ENCODE measurements around the gene HID1.
A peak's percentile ranks its signal among the peaks of the same experiment; 100 is the strongest.
"Not testable (repeated sequence)": the region's sequence is repeated elsewhere in the genome, so short reads cannot be mapped to it uniquely, and the experiment has no call there.

Gene HID1

DNA sequence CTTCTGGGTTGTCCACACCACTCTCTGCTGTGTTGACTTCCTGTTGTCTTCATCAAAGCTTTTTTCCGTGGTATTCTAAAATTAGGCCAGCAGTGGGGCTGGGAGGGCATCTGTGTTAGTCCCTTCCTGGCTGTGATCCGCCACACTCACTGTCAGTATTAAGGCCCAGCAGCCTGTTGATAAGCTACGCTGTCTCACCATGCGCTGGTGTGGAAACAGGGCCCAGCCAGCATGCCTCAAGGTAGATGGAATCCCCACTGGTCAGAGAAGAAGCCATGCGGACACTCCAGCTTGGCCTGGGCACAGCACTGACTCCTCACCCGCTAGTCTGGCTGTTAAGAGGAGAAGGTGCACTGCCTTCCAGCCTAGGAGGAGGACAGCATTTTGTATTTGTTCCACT is 26.2 kb upstream of the HID1 start:
- peaks cover 22% of the 10 kb centered on the region for H3K36me3 ChIP-seq (ENCODE audit: control insufficient read depth, insufficient read depth, low read length)
- H3K4me3 ChIP-seq (ENCODE audit: low read length): no peak overlapping the region
- no peaks in the 10 kb centered on the region for H3K4me1 ChIP-seq (ENCODE audit: control insufficient read depth, insufficient read depth, low read length)
- H3K27ac ChIP-seq (ENCODE audit: low read length): no peak overlapping the region
- no peaks in the 10 kb centered on the region for H3K9me3 ChIP-seq (ENCODE audit: control insufficient read depth, insufficient read depth, low read length)
- WGBS (ENCODE audit: insufficient coverage, insufficient read length): no CpG with 5 or more reads among the region's 6 CpGs
- H3K27me3 ChIP-seq (ENCODE audit: control insufficient read depth, insufficient read depth, low read length): no peaks in the 10 kb centered on the region; the same call in 1 of the 2 replicates
- DNase-seq (ENCODE audit: low read depth, low spot score): no peak

DNA sequence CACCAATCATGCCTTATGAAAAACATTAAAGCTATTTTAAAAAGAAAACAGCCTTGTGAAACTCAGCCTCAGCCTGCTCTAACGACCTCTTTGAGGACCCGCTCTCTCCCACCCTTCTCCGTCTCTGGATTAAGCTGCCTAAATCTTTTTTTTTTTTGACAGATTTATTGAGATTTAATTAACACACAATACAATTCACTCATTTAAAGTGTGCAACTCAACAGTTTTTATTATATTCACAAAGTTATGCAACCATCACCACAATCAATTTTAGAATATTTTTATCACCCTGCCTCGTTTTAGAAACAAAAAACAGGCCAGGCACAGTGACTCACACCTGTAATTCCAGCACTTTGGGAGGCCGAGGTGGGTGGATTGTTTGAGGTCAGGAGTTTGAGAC is 23.3 kb upstream of the HID1 start:
- no peaks in the 10 kb centered on the region for H3K9me3 ChIP-seq (ENCODE audit: control insufficient read depth, insufficient read depth, low read length)
- no peaks in the 10 kb centered on the region; the same call in 1 of the 2 replicates for H3K27me3 ChIP-seq (ENCODE audit: control insufficient read depth, insufficient read depth, low read length)
- no CpG with 5 or more reads among the region's 5 CpGs for WGBS (ENCODE audit: insufficient coverage, insufficient read length)
- peaks cover 4% of the 10 kb centered on the region; the same call in 1 of the 2 replicates for H3K36me3 ChIP-seq (ENCODE audit: control insufficient read depth, insufficient read depth, low read length)
- no peaks in the 10 kb centered on the region for H3K4me1 ChIP-seq (ENCODE audit: control insufficient read depth, insufficient read depth, low read length)
- H3K4me3 ChIP-seq (ENCODE audit: low read length): no peak overlapping the region
- no peak overlapping the region for H3K27ac ChIP-seq (ENCODE audit: low read length)
- no peak for DNase-seq (ENCODE audit: low read depth, low spot score)

DNA sequence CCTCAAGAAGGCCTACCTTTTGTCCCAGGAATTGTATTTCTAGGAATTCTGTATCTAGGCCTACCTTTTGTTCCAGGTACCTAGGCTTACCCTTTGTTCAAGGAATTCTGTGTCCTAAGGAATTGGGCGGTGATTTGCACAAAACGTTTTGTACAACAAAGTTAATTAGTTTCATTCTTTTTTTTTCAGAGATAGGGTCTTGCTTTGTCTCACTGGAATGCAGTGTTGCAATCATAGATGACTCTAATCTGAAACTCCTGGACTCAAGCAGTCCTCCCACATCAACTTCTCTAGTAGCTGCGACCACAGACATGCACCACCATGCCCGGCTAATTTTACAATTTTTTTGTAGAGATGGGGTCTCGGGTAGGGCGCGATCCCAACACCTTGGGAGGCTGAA is 21.9 kb upstream of the HID1 start:
- WGBS (ENCODE audit: insufficient coverage, insufficient read length): no CpG with 5 or more reads among the region's 7 CpGs

DNA sequence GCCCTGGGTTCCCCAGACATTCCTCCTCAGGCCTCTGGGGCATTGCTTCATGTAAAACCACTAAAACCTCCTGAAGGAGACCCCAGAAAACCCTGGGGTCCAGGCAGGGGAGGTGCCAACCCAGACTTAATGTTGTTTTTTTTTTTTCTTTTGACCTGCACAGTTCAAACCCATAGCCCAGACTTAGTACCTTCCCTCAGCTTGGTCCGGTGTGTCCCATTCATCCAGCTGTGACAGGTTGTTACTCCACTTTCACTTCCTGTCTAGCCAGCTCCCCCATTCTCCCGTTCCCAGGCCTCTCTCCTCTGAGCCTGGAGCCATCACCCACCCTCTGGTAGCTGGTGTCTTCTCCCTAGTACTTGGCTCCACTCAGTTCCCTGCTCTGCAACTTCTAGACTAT is 19.7 kb upstream of the HID1 start:
- WGBS (ENCODE audit: insufficient coverage, insufficient read length): no CpG with 5 or more reads among the region's 2 CpGs
- Histone ChIP-seq H3K4me1 (ENCODE audit: control insufficient read depth, insufficient read depth, low read length) (peaks cover 4% of the 10 kb centered on the region), H3K27me3 (ENCODE audit: control insufficient read depth, insufficient read depth, low read length) (no peaks in the 10 kb centered on the region; the same call in 1 of the 2 replicates), H3K27ac (ENCODE audit: low read length) (no peak overlapping the region), H3K36me3 (ENCODE audit: control insufficient read depth, insufficient read depth, low read length) (no peaks in the 10 kb centered on the region), H3K4me3 (ENCODE audit: low read length) (no peak overlapping the region), H3K9me3 (ENCODE audit: control insufficient read depth, insufficient read depth, low read length) (no peaks in the 10 kb centered on the region)
- no peak for DNase-seq (ENCODE audit: low read depth, low spot score)

More for the DNA sequence above, 21.9 kb upstream of the HID1 start:
- H3K4me3 ChIP-seq (ENCODE audit: low read length): no peak overlapping the region
- no peaks in the 10 kb centered on the region; the same call in 1 of the 2 replicates for H3K27me3 ChIP-seq (ENCODE audit: control insufficient read depth, insufficient read depth, low read length)
- H3K27ac ChIP-seq (ENCODE audit: low read length): no peak overlapping the region
- no peaks in the 10 kb centered on the region for H3K4me1 ChIP-seq (ENCODE audit: control insufficient read depth, insufficient read depth, low read length)
- no peak for DNase-seq (ENCODE audit: low read depth, low spot score)
- H3K9me3 ChIP-seq (ENCODE audit: control insufficient read depth, insufficient read depth, low read length): no peaks in the 10 kb centered on the region
- peaks cover 3% of the 10 kb centered on the region; the same call in 1 of the 2 replicates for H3K36me3 ChIP-seq (ENCODE audit: control insufficient read depth, insufficient read depth, low read length)

DNA sequence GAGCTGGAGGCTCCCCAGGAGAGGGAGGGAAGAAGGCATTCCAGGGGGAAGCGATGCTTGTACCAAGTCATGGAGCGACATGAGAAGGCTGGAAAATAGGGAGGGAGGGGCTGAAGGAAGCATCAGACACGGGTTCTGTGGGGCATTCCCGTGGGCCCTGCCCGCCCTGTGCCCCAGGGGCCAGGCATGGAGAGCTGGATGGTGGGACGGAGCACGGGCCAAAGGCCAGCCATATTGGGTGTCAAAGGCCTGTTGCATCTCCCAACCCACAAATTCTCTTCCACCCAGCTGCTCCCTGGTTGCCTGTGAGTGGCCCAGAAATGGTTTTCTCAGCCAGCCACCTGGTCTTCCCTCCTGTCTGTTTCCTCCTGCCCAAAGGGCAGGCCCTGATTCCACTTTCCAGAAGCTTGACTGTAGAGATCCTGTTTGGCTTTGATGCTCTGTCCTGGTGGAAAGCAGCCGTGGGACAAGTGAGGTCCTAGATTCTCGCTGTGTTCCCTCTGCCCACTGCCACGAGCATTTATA is 18.1 kb upstream of the HID1 start:
- Histone ChIP-seq H3K36me3 (ENCODE audit: control insufficient read depth, insufficient read depth, low read length) (no peaks in the 10 kb centered on the region), H3K9me3 (ENCODE audit: control insufficient read depth, insufficient read depth, low read length) (no peaks in the 10 kb centered on the region), H3K27ac (ENCODE audit: low read length) (no peak overlapping the region), H3K27me3 (ENCODE audit: control insufficient read depth, insufficient read depth, low read length) (no peaks in the 10 kb centered on the region), H3K4me3 (ENCODE audit: low read length) (no peak overlapping the region), H3K4me1 (ENCODE audit: control insufficient read depth, insufficient read depth, low read length) (peaks cover 4% of the 10 kb centered on the region)
- no peak for DNase-seq (ENCODE audit: low read depth, low spot score)
- no CpG with 5 or more reads among the region's 10 CpGs for WGBS (ENCODE audit: insufficient coverage, insufficient read length)

DNA sequence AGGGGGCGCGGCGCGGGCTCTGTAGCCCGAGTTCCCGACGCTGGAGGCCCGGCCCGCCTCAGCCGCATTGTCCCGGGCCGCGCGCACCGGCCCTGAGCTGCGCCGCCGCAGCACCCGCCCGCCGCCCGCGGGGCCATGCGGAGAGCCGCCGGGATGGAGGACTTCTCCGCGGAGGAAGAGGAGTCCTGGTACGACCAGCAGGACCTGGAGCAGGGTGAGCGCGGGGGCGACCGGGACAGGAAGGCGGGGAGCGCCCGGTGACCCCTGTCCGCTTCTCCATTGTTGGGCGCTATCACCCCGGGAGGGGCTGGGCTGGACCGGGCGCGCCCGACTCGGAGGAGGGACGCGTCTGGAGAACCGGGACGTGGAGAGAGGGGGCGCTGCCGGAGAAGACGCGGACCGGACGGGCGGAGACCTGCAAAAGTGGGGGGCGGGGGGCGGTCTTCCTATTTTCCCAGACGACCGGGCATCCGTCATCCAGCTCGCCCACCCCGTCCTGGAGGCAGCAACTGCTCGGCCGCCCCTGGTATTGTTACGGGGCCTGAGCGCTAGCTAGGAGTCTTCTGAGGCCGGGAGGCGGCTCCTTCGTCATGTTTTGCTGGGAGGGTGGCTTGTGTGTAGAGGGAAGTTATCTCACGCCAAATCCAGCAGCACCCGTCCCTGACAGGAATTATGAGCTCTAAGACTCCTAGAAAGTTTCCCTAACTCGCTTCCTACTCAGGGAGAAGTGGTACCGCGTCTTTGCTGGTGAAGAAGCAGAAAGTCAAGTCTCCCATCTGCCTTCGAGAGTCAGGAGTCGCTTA is 15.6 kb upstream of the HID1 start:
- Histone ChIP-seq H3K27me3 (ENCODE audit: control insufficient read depth, insufficient read depth, low read length) (no peaks in the 10 kb centered on the region), H3K36me3 (ENCODE audit: control insufficient read depth, insufficient read depth, low read length) (no peaks in the 10 kb centered on the region), H3K4me3 (ENCODE audit: low read length) (peak overlapping the region; percentile 92; the same call in 1 of the 2 replicates), H3K4me1 (ENCODE audit: control insufficient read depth, insufficient read depth, low read length) (peaks cover 4% of the 10 kb centered on the region), H3K9me3 (ENCODE audit: control insufficient read depth, insufficient read depth, low read length) (no peaks in the 10 kb centered on the region), H3K27ac (ENCODE audit: low read length) (no peak overlapping the region)
- WGBS (ENCODE audit: insufficient coverage, insufficient read length): no CpG with 5 or more reads among the region's 76 CpGs
- DNase-seq (ENCODE audit: low read depth, low spot score): no peak

DNA sequence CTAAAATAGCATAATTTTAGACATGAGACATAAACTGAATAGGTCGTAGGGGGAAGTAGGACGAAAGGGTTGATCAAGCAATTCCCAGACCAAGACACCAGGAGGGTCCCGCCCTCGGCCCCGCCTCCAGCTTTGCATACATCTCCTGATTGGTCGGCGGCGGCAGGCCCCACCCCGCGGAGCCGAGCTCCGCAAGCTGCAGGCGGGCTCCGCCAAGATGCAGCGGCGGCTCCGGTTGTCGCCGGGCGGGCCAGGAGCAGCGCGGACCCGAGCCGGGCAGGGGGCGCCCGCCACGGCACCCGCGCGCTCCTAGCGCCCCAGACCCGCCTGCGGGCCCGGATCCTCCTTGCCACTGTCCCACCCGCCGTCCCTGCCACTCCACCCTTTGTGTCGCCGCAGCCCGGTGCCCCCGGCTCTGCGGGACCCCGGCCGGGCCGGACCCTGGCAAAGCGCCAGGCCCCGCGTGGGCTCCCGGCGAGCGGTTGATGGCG is 14.9 kb upstream of the HID1 start, which contains the start of gene CDR2L:
Gene CDR2L, plus strand, starts transcription at position 215 of the 491 bp plus-strand sequence. CDS start 412 bp downstream, outside the sequence.
- Histone ChIP-seq H3K27me3 (ENCODE audit: control insufficient read depth, insufficient read depth, low read length) (no peaks in the 10 kb centered on the region), H3K36me3 (ENCODE audit: control insufficient read depth, insufficient read depth, low read length) (no peaks in the 10 kb centered on the region), H3K27ac (ENCODE audit: low read length) (no peak within 1 kb of the TSS), H3K9me3 (ENCODE audit: control insufficient read depth, insufficient read depth, low read length) (no peaks in the 10 kb centered on the region), H3K4me3 (ENCODE audit: low read length) (peak within 1 kb of the TSS; percentile 92; the same call in 1 of the 2 replicates), H3K4me1 (ENCODE audit: control insufficient read depth, insufficient read depth, low read length) (peaks cover 4% of the 10 kb centered on the region)
- no CpG with 5 or more reads among the region's 51 CpGs for WGBS (ENCODE audit: insufficient coverage, insufficient read length)
- no peak for DNase-seq (ENCODE audit: low read depth, low spot score)

DNA sequence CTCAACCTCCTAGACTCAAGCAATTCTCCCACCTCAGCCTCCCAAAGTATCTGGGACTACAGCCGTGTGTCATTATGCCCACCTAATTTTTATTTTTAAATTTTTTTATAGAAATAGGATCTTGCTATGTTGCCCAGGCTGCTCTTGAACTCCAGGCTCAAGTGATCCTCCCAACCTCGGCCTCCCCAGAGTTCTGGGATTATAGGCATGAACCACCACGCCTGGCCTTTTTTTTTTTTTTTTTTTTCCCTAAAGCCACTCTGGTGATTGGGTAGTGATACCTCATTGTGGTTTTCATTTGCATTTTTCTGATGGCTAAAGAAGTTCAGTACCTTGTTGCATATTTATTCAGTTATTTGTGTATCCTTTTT is 13.6 kb upstream of the HID1 start:
- Histone ChIP-seq H3K36me3 (ENCODE audit: control insufficient read depth, insufficient read depth, low read length) (no peaks in the 10 kb centered on the region), H3K27me3 (ENCODE audit: control insufficient read depth, insufficient read depth, low read length) (no peaks in the 10 kb centered on the region), H3K9me3 (ENCODE audit: control insufficient read depth, insufficient read depth, low read length) (no peaks in the 10 kb centered on the region), H3K4me3 (ENCODE audit: low read length) (no peak overlapping the region), H3K4me1 (ENCODE audit: control insufficient read depth, insufficient read depth, low read length) (peaks cover 4% of the 10 kb centered on the region), H3K27ac (ENCODE audit: low read length) (no peak overlapping the region)
- no CpG with 5 or more reads among the region's 3 CpGs for WGBS (ENCODE audit: insufficient coverage, insufficient read length)
- DNase-seq (ENCODE audit: low read depth, low spot score): no peak

DNA sequence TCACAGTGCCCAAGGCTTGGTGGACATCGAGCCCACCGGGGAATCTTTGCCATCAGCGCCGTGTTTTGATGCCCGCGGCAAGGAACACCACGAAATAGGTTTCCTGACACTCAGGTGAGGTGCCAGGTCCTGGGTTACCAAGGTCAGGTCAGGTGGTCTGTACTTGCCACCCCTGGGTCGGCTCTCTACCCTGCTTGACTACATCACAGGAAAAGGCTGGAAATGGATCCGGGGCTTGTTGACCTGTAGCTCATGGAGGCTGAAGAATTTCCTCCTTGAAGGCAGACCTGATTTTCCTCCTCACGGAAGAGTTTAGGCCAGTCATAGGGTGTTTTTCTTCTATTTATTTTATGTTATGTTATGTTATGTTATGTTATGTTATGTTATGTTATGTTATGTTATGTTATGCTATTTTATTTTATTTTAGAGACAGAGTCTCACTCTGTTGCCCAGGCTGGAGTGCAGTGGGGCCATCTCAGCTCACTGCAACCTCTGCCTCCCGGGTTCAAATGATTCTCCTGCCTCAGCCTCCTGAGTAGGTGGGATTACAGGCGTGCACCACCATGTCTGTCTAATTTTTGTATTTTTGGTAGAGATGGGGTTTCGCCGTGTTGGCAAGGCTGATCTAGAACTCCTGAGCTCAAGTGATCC is 10.2 kb upstream of the HID1 start:
- H3K36me3 ChIP-seq (ENCODE audit: control insufficient read depth, insufficient read depth, low read length); DNase-seq (ENCODE audit: low read depth, low spot score); H3K9me3 ChIP-seq (ENCODE audit: control insufficient read depth, insufficient read depth, low read length); H3K27ac ChIP-seq (ENCODE audit: low read length); H3K27me3 ChIP-seq (ENCODE audit: control insufficient read depth, insufficient read depth, low read length); H3K4me1 ChIP-seq (ENCODE audit: control insufficient read depth, insufficient read depth, low read length): not testable (repeated sequence)
- no CpG with 5 or more reads among the region's 14 CpGs for WGBS (ENCODE audit: insufficient coverage, insufficient read length)
- H3K4me3 ChIP-seq (ENCODE audit: low read length): peak overlapping the region; percentile 70; the same call in 1 of the 2 replicates

DNA sequence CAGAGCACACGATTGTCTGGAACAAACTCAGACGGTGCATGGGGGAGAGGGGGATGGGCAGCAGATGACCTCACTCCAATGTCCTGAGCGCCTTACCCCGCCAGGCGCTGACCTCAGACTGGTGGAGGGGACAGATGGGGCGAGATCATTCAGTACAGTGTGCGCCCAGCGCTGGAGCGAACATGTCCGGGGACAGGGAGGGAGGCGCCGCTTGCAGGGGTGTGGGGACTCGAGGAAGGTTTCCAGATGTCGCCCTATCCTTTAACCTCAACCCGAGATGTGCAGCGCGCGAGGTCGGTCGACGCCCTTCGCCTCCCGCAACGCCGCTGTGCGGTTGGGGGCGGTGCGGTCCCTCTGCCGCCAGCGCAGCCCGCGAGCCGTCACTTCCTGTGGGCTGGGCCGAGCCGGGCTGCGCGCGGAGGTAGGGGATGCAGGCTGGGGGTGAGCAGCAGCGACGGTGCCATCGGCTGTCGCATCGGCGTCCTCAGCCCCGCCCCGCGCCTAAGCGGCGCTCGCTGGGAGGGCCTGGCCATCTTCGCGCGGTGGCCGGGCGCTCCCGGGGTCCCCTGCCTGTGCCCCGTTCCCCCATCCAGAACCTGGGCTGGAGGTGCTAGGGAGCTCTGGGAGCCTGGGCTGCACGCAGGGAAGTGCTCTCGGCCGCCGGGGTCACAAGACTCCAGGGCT is 9.6 kb upstream of the HID1 start:
- H3K27ac ChIP-seq (ENCODE audit: low read length): no peak overlapping the region

More for the DNA sequence above, 9.6 kb upstream of the HID1 start:
- Histone ChIP-seq H3K9me3 (ENCODE audit: control insufficient read depth, insufficient read depth, low read length) (no peaks in the 10 kb centered on the region), H3K27me3 (ENCODE audit: control insufficient read depth, insufficient read depth, low read length) (no peaks in the 10 kb centered on the region), H3K4me3 (ENCODE audit: low read length) (peak overlapping the region; percentile 70; the same call in 1 of the 2 replicates), H3K36me3 (ENCODE audit: control insufficient read depth, insufficient read depth, low read length) (no peaks in the 10 kb centered on the region), H3K4me1 (ENCODE audit: control insufficient read depth, insufficient read depth, low read length) (no peaks in the 10 kb centered on the region)
- DNase-seq (ENCODE audit: low read depth, low spot score): no peak
- WGBS (ENCODE audit: insufficient coverage, insufficient read length): no CpG with 5 or more reads among the region's 61 CpGs

Measured in iPS DF 6.9 (cell line).